HepG2 (cell line): ENCODE results near the gene EXOC3L2. TPM values are rescaled to one million over a fixed set of nuclear protein-coding genes. Genes with fewer than 3 reads are reported as not detected.

Experiments
- ATAC-seq: fragments of 200-7000 bp; cut with Tn5 transposase; 3 replicates; pipeline ENCODE4 v1.9.1; 2020; ENCODE audit warnings: mild to moderate bottlenecking, moderate library complexity
- BruUV-seq: library from RNA; stranded (reverse); fragments of 400-500 nt; replicated peaks from 2 replicates; lab custom pipeline; 2021; lab: Mats Ljungman, UMichigan
- CTCF ChIA-PET: fragments of 300-600 bp; formaldehyde crosslinking; extraction: SDS; loops from one replicate; lab custom pipeline; 2021; ENCODE audit warnings: low total read pairs, inconsistent platforms, low intra/inter-chr PET ratio; lab: Yijun Ruan, JAX
- POLR2A ChIA-PET: fragments of 350-600 bp; sonication (Branson Sonifier 250); formaldehyde crosslinking; loops from one replicate; lab custom pipeline; 2020; ENCODE audit warnings: antibody characterized with exemption, inconsistent platforms; lab: Yijun Ruan, JAX
- DNase-seq: peaks from one replicate; pipeline ENCODE4 v3.0.0-alpha.2; 2015; ENCODE audit warnings: low spot score
- FAIRE-seq: peaks from 3 replicates; lab custom pipeline; 2011; peaks lifted over from hg19 to GRCh38; lab: Jason Lieb, UNC
- H2AFZ ChIP-seq: one replicate; pipeline ENCODE4 v1.6.1; 2011; ENCODE audit warnings: low read length, inconsistent platforms
- H3K27ac ChIP-seq: fragments of 300-600 bp; 3 replicates; pipeline ENCODE4 v1.8.0; 2011; ENCODE audit warnings: mixed run types, mild to moderate bottlenecking, mixed read lengths, low read length, inconsistent platforms; ENCODE audit not compliant: insufficient read depth; ENCODE audit errors: extremely low read length
- H3K27me3 ChIP-seq, 2 experiments: fragments of 200-600 bp in 1 of 2; 2 replicates in 1 of 2; 3 replicates in 1 of 2; pipeline versions ENCODE4 v1.6.0 to v1.8.0; 2011; ENCODE audit warnings: low read length in 2 of 2, mild to moderate bottlenecking in 2 of 2, moderate library complexity in 2 of 2, inconsistent platforms in 1 of 2; ENCODE audit not compliant: insufficient read depth in 2 of 2, control insufficient read depth in 1 of 2
- H3K36me3 ChIP-seq, 2 experiments: fragments of 200-600 bp in 1 of 2; replicated peaks in 1 of 2; 2 replicates in 1 of 2; 3 replicates in 1 of 2; pipeline versions ENCODE4 v1.5.1 to v1.8.0; 2011; ENCODE audit warnings: low read length in 2 of 2, inconsistent platforms in 1 of 2; ENCODE audit not compliant: insufficient read depth in 2 of 2, control insufficient read depth in 1 of 2
- H3K4me1 ChIP-seq: 2 replicates; pipeline ENCODE4 v1.5.1; 2012; ENCODE audit warnings: low read length, inconsistent platforms; ENCODE audit not compliant: insufficient read depth
- H3K4me2 ChIP-seq: 2 replicates; pipeline ENCODE4 v1.6.0; 2011; ENCODE audit warnings: low read depth, low read length, inconsistent platforms
- H3K4me3 ChIP-seq, 3 experiments: fragments of 200-600 bp in 1 of 3; sonication (generic), shearing (Covaris generic) in 1 of 3; replicated peaks in 1 of 3; 2 replicates each; pipeline ENCODE4 v1.5.1; 2011 to 2016; ENCODE audit warnings: low read length in 3 of 3, inconsistent platforms in 2 of 3, low read depth in 2 of 3, mild to moderate bottlenecking in 2 of 3, control low read depth in 1 of 3, mixed read lengths in 1 of 3; ENCODE audit not compliant: insufficient read depth in 1 of 3
- H3K79me2 ChIP-seq: one replicate; pipeline ENCODE4 v1.6.1; 2011; ENCODE audit warnings: low read length, inconsistent platforms; ENCODE audit not compliant: insufficient read depth
- H3K9ac ChIP-seq: 2 replicates; pipeline ENCODE4 v1.6.0; 2011; ENCODE audit warnings: mild to moderate bottlenecking, low read depth, low read length, inconsistent platforms; ENCODE audit not compliant: insufficient read depth
- H3K9me3 ChIP-seq: 2 replicates; pipeline ENCODE4 v1.5.1; 2012; ENCODE audit warnings: mild to moderate bottlenecking, low read length
- H4K20me1 ChIP-seq: 2 replicates; pipeline ENCODE4 v1.6.0; 2011; ENCODE audit warnings: inconsistent platforms, mild to moderate bottlenecking, low read length, moderate library complexity; ENCODE audit not compliant: insufficient read depth
- ASH2L ChIP-seq: fragments of 300-600, 200-600 bp; sonication (generic); IDR thresholded peaks from 2 replicates; pipeline ENCODE4 v1.7.0; 2017; ENCODE audit warnings: low read depth, mild to moderate bottlenecking, moderate library complexity, mixed read lengths, low read length; ENCODE audit not compliant: insufficient read length
- CBX1 ChIP-seq: IDR thresholded peaks from one replicate; pipeline ENCODE4 v1.6.1; 2016; ENCODE audit warnings: antibody characterized with exemption, low read depth
- FIP1L1 ChIP-seq: fragments of 200-400 bp; formaldehyde crosslinking; IDR thresholded peaks from 2 replicates; pipeline ENCODE4 v1.6.1; 2018; ENCODE audit warnings: low read depth, mild to moderate bottlenecking, low read length, moderate library complexity, borderline replicate concordance; ENCODE audit not compliant: insufficient read depth
- FOXJ3 ChIP-seq: sonication (generic); formaldehyde crosslinking; IDR thresholded peaks from 2 replicates; pipeline ENCODE4 v1.4.0; 2020; ENCODE audit warnings: missing genetic modification reagents, mild to moderate bottlenecking, borderline replicate concordance
- FOXP1 ChIP-seq, 2 experiments: fragments of 450-650 bp in 1 of 2; IDR thresholded peaks; 2 replicates each; pipeline ENCODE4 v1.6.1; 2017 to 2018; ENCODE audit warnings: antibody characterized with exemption in 1 of 2
- MAFK ChIP-seq, 2 experiments: IDR thresholded peaks in 1 of 2; conservative IDR thresholded peaks in 1 of 2; 2 replicates each; pipeline ENCODE4 v1.6.1; 2011; ENCODE audit warnings: improper control_type of control experiment in 2 of 2, low read length in 2 of 2
- NAIF1 ChIP-seq: sonication (generic); formaldehyde crosslinking; IDR thresholded peaks from 2 replicates; pipeline ENCODE4 v1.5.0; 2020; ENCODE audit warnings: mild to moderate bottlenecking, missing genetic modification reagents, borderline replicate concordance
- ZNF260 ChIP-seq: sonication (generic); formaldehyde crosslinking; IDR thresholded peaks from 2 replicates; pipeline ENCODE4 v1.4.0; 2020; ENCODE audit warnings: missing genetic modification reagents, low read depth, mild to moderate bottlenecking, borderline replicate concordance
- ZNF589 ChIP-seq: sonication (generic); formaldehyde crosslinking; conservative IDR thresholded peaks from 2 replicates; pipeline ENCODE4 v1.8.0; 2022; ENCODE audit warnings: mild to moderate bottlenecking, moderate library complexity, missing genetic modification reagents
- ZNF644 ChIP-seq: IDR thresholded peaks from 2 replicates; pipeline ENCODE4 v1.6.1; 2016; ENCODE audit warnings: low read depth
- ZNF790 ChIP-seq: sonication (generic); formaldehyde crosslinking; IDR thresholded peaks from 2 replicates; pipeline ENCODE4 v1.8.0; 2022; ENCODE audit warnings: missing genetic modification reagents, mild to moderate bottlenecking, borderline replicate concordance
- WGBS: methylation state at CpG from one replicate; pipeline ENCODE4 v1.1.6; 2017; ENCODE audit warnings: low lambda C conversion rate; 5-methylcytosine and 5-hydroxymethylcytosine counted together
- in situ Hi-C: cut with HindIII; loops from 2 replicates; pipeline ENCODE4 v1.10.0; 2017; ENCODE audit warnings: low pct_unique_long_range_greater_than_20kb; ENCODE audit not compliant: extremely low pct_ligation_motif_present
- intact Hi-C: fragments of 100-400 bp; cut with micrococcal nuclease; formaldehyde crosslinking; loops from one replicate; pipeline ENCODE4 v1.10.0; 2022; ENCODE audit not compliant: unreplicated experiment
- polyA plus RNA-seq, 8 experiments: library from polyadenylated mRNA; depleted of rRNA in 3 of 8; stranded (reverse) in 7 of 8; unstranded in 1 of 8; fragments of >200 nt; fragmentation: Illumina TruSeq in 4 of 8; extraction: Trizol in 4 of 8; gene quantifications; 2 replicates each; pipeline versions ENCODE4 v1.2.1 to v1.2.3, GENCODE V29; 2011 to 2016; ENCODE audit warnings: low read depth in 4 of 8, missing spikeins in 1 of 8, mixed read lengths in 1 of 8; ENCODE audit not compliant: insufficient read depth in 1 of 8
- total RNA-seq, 5 experiments: library from RNA; depleted of rRNA; stranded (reverse); fragments of >200 nt; fragmentation: Illumina TruSeq; extraction: Trizol; gene quantifications; 2 replicates each; pipeline ENCODE4 v1.2.3, GENCODE V29; 2016; ENCODE audit warnings: low read depth in 1 of 5
- TF ChIP-seq, protein P1 (sequence below): sonication (generic); formaldehyde crosslinking; IDR thresholded peaks from 2 replicates; pipeline ENCODE4 v1.5.0; 2020; ENCODE audit warnings: missing genetic modification reagents, mild to moderate bottlenecking, borderline replicate concordance
- TF ChIP-seq, protein P2 (sequence below): sonication (generic); formaldehyde crosslinking; IDR thresholded peaks from 2 replicates; pipeline ENCODE4 v1.8.0; 2022; ENCODE audit warnings: mild to moderate bottlenecking, missing genetic modification reagents; ENCODE audit not compliant: insufficient replicate concordance
- TF ChIP-seq, protein P3 (sequence below): IDR thresholded peaks from 2 replicates; pipeline ENCODE4 v1.6.1; 2018; ENCODE audit warnings: missing genetic modification reagents, mild to moderate bottlenecking, missing compliant biosample characterization
- TF ChIP-seq, protein P4 (sequence below): sonication (generic); formaldehyde crosslinking; IDR thresholded peaks from 2 replicates; pipeline ENCODE4 v1.5.0; 2020; ENCODE audit warnings: mild to moderate bottlenecking, low read depth, missing genetic modification reagents, borderline replicate concordance
- TF ChIP-seq, protein P5 (sequence below): sonication (generic); formaldehyde crosslinking; IDR thresholded peaks from 2 replicates; pipeline ENCODE4 v1.9.0; 2022; ENCODE audit warnings: missing genetic modification reagents, mild to moderate bottlenecking, borderline replicate concordance
- TF ChIP-seq, protein P6 (sequence below): sonication (generic); formaldehyde crosslinking; IDR thresholded peaks from 2 replicates; pipeline ENCODE4 v1.9.0; 2022; ENCODE audit warnings: low read depth, missing genetic modification reagents

Gene EXOC3L2
- total and polyA plus RNA-seq, 2 of the 13 experiments (the other 11 are each of a cell fraction or from before 2014, with no cell fraction given): 0.21 TPM; not detected in 1

DNA sequence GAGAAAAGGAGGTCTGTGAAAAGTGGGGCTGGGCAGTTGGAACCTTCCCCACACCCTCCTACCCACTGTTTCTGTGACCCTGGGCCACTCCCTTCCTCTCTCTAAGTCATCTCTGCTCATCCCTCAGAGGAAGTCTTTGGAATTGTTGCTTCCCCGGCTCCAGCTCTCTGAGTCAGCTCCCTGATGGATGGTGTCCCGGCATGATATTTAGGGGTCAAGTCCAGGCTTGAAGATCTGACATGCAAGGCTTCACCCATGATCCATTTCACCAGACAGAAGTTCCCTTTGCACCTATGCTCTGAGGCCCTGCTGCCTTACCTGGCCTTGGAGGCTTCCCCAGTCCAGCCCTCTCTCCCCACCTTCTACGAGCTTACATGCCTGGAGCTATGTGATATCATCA is 13.3 kb downstream of the EXOC3L2 start:
- CTCF ChIA-PET: no interaction called here
- FAIRE-seq: no peak
- ATAC-seq: no peak

More for the DNA sequence above, 13.3 kb downstream of the EXOC3L2 start:
- Histone ChIP-seq H3K9me3 (no peaks in the 10 kb centered on the region), H3K27me3 (peaks cover 4 to 25% of the 10 kb centered on the region in 2 experiments), H3K79me2 (no peaks in the 10 kb centered on the region), H3K4me1 (no peaks in the 10 kb centered on the region), H3K9ac (no peak overlapping the region), H3K4me3 (no peak overlapping the region), H3K36me3 (no peaks in the 10 kb centered on the region), H3K4me2 (no peak overlapping the region), H3K27ac (no peak overlapping the region), H2AFZ (no peak overlapping the region), H4K20me1 (no peaks in the 10 kb centered on the region)
- no TSS peak for BruUV-seq
- in situ Hi-C loops (no loop called here), intact Hi-C loops (no loop called here)
- no peak for DNase-seq
- POLR2A ChIA-PET: no interaction called here
- WGBS: 12% methylated on average over 3 of the region's 3 CpGs
- TF ChIP-seq, protein P1, sequence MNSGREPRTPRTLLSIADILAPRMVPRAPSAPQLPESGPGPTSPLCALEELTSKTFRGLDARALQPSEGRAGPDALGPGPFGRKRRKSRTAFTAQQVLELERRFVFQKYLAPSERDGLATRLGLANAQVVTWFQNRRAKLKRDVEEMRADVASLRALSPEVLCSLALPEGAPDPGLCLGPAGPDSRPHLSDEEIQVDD (CRISPR knock-in tag): no peak
- TF ChIP-seq, protein P2, sequence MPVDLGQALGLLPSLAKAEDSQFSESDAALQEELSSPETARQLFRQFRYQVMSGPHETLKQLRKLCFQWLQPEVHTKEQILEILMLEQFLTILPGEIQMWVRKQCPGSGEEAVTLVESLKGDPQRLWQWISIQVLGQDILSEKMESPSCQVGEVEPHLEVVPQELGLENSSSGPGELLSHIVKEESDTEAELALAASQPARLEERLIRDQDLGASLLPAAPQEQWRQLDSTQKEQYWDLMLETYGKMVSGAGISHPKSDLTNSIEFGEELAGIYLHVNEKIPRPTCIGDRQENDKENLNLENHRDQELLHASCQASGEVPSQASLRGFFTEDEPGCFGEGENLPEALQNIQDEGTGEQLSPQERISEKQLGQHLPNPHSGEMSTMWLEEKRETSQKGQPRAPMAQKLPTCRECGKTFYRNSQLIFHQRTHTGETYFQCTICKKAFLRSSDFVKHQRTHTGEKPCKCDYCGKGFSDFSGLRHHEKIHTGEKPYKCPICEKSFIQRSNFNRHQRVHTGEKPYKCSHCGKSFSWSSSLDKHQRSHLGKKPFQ (CRISPR knock-in tag): no peak
- TF ChIP-seq, protein P3, sequence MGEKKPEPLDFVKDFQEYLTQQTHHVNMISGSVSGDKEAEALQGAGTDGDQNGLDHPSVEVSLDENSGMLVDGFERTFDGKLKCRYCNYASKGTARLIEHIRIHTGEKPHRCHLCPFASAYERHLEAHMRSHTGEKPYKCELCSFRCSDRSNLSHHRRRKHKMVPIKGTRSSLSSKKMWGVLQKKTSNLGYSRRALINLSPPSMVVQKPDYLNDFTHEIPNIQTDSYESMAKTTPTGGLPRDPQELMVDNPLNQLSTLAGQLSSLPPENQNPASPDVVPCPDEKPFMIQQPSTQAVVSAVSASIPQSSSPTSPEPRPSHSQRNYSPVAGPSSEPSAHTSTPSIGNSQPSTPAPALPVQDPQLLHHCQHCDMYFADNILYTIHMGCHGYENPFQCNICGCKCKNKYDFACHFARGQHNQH (CRISPR knock-in tag): no peak
- TF ChIP-seq ZNF790 (CRISPR knock-in tag) (no peak), FOXP1 (IDR thresholded peaks at IDR 0.05) (no peak), FOXP1 (CRISPR knock-in tag; IDR thresholded peaks at IDR 0.05) (no peak), NAIF1 (CRISPR knock-in tag) (no peak), FIP1L1 (no peak), ASH2L (no peak), FOXJ3 (CRISPR knock-in tag) (no peak), ZNF260 (CRISPR knock-in tag) (no peak), CBX1 (no peak), ZNF589 (CRISPR knock-in tag) (no peak), MAFK (conservative IDR thresholded peaks at IDR 0.05 in 1 of 2, IDR thresholded peaks at IDR 0.05 in 1 of 2; ENCODE audit: low read length in 2 of 2) (no peak), ZNF644 (no peak)
- TF ChIP-seq, protein P4, sequence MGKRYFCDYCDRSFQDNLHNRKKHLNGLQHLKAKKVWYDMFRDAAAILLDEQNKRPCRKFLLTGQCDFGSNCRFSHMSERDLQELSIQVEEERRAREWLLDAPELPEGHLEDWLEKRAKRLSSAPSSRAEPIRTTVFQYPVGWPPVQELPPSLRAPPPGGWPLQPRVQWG (CRISPR knock-in tag): no peak
- TF ChIP-seq, protein P5, sequence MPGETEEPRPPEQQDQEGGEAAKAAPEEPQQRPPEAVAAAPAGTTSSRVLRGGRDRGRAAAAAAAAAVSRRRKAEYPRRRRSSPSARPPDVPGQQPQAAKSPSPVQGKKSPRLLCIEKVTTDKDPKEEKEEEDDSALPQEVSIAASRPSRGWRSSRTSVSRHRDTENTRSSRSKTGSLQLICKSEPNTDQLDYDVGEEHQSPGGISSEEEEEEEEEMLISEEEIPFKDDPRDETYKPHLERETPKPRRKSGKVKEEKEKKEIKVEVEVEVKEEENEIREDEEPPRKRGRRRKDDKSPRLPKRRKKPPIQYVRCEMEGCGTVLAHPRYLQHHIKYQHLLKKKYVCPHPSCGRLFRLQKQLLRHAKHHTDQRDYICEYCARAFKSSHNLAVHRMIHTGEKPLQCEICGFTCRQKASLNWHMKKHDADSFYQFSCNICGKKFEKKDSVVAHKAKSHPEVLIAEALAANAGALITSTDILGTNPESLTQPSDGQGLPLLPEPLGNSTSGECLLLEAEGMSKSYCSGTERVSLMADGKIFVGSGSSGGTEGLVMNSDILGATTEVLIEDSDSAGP (CRISPR knock-in tag): no peak
- TF ChIP-seq, protein P6, sequence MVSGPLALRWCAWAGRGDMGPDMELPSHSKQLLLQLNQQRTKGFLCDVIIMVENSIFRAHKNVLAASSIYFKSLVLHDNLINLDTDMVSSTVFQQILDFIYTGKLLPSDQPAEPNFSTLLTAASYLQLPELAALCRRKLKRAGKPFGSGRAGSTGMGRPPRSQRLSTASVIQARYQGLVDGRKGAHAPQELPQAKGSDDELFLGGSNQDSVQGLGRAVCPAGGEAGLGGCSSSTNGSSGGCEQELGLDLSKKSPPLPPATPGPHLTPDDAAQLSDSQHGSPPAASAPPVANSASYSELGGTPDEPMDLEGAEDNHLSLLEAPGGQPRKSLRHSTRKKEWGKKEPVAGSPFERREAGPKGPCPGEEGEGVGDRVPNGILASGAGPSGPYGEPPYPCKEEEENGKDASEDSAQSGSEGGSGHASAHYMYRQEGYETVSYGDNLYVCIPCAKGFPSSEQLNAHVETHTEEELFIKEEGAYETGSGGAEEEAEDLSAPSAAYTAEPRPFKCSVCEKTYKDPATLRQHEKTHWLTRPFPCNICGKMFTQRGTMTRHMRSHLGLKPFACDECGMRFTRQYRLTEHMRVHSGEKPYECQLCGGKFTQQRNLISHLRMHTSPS (CRISPR knock-in tag): no peak
